SIG-M5 treated with dmso at 0.1 percent for 504 hours (cell line): ENCODE results near the gene UNC79.
A peak's percentile ranks its signal among the peaks of the same experiment; 100 is the strongest.

Experiments
- DNase-seq: peaks from one replicate; lab custom pipeline; 2025; ENCODE audit not compliant: unreplicated experiment; lab: John Stamatoyannopoulos, UW

The UNC79 gene

DNA sequence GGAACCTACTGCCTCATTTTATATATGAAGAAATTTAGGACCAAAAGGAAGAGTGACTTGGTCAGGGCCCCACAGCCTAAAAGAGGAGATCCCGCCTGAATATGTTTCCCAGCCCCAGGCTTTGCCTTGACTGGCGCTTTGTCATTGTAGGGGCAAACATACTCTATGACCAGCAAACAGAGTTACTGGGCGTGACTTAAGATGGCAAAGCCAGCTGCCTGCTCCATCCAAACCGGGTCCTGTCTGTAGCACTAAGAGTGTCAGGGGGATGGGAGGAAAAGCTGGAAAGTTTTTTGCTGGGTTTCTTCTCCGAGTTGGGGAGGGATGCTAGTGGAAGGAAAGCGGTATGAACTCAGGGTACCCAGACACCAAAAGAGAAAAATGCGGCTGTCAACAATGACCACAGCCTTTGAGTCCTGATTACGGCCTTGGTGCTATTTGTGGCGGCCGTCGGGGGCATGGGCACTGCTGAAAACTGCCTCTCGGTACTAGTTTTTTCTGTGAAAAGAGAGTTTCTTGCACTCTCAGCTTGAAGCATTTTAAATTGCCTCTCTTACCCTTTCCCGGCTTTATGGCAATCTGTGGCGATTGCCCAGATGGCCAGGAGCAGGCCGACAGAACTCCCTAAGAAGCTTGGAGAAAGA is 274.9 kb downstream of the UNC79 start:
- no peak for DNase-seq

GRCh38 chr14:93706360-93706955 is 275.7 kb downstream of the UNC79 start:
- DNase-seq, result no peak

- no peak for DNase-seq
Observed at GRCh38 chr14:93707475-93707874, 276.7 kb downstream of the UNC79 start.

DNA sequence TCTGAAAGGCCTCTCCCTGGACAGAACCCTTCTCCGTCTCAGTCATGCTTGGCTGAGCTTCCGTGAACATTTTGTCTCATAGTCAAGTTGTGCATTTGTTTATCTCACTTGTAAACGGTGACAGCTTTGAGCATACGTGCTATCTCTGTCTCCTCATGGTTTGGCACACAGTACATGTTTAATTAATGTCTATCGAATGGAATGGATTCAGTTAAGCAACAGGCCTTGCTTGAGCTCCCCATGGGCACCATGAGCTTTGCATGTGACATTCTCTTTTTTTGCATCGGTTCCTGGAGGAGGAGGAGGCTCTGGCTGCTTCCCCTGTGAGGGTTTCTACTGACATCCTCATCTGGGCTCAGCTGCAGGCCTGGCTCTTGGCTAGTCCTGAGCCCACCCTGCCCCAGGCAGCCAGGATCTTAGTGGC is 277.6 kb downstream of the UNC79 start:
- no peak for DNase-seq

GRCh38 chr14:93708800-93709199 is 278.1 kb downstream of the UNC79 start:
- no peak for DNase-seq

DNA sequence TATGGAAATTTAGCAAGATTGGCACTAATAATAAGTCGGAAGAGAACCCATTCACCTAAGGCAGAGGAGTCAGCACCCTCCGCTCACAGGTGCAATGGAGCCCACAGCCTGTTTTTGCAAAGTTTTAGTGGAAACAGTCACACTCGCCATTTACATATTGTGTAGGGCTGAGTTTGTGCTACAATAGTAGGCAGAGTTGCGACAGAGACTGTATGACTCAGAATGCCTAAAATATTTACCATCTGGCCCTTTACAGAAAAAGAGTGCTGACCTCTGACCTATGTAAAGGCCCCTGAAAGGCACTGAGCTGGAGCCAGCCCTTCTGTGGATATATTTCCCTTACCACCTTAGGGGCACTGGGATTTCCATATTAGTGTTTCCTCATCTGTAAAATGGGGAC is 278.5 kb downstream of the UNC79 start:
- DNase-seq, result peak; percentile 47

GRCh38 chr14:93712079-93712837 is 281.5 kb downstream of the UNC79 start:
- no peak for DNase-seq

- no peak for DNase-seq
Observed at GRCh38 chr14:93712838-93713724, 282.3 kb downstream of the UNC79 start.

DNA sequence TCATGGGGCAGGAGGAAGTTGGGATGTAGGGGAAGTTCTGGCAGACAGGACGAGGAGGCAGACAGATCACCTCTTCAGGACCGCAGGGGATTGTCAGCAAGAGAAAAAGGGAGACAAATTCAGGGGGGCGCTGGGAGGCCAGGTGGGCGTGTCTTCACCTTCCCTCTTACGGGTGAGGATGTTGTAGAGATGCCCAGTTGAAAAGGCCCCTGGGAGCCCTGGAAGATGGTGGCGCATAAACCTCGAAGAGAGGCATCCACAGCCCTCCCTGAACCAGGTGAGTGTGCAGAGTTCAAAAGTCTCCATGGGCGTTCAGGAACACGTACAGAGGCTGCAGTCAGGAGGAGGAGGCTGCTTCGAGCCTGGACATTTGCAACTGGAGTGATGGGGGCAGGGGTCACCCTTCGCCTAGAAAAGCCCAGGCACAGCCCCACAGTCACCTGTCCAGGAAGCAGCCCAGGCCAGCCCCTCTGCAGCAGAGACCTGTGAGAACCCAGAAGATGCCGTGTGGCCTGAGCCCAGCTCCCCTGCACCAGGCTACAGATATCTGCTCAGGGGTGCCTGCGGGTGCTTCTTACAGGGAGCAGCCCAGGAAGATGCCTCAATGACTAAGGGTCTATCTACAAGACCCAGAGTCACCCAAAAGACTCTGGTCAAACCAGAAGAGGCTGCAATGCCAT is 283.1 kb downstream of the UNC79 start:
- DNase-seq, result no peak

DNA sequence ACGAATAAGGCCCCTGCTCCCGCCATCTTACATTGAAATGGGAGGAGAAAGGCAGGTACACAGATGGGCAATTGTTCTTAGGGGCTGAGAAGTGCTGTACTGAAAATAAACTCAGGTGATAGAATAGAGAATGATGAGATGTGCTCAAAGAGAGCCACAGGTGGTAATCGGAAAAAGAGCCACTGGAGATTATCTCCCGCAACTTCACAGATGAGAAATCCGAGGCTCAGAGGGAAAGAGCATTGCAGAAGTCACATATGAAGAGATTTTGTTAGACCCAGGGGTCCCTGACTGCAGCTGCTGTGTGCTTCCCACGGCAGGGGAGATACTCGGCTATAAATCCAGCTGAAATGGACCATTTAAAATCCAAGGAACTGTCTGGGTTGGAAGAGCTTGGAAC is 283.9 kb downstream of the UNC79 start:
- no peak for DNase-seq

DNA sequence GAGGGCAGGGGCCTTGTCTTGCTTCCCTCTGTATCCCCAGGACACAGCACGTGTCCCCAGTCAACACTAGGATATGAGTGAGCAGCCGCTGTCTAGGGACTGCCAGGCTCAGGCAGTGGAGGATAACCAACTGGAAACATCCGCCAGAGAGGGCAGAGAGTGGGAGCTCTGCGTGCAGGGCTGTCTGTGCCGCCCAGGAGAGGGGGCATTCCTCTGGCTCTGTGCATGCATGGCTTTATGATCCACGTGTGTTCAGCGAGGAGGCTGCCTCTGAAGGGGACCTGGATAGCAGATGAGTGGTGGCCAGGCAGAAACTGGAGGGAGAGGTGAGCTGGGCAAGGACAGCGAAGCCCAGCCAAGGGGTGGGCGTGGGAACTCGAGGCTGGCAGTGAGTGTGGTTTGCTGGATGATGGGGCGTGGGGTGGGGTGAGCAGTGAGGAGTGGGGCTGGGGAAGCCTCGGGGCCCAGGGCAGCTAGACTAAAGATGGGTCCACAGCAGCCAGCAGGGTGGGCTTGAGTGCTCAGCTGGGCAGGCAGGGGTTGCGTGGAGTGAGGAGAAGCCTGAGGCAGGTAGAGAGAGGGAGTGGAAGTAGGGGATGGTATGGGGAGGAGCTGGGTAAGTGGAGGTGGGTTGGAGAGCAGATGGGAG is 284.7 kb downstream of the UNC79 start:
- DNase-seq, result no peak

GRCh38 chr14:93716002-93716745 is 285.4 kb downstream of the UNC79 start:
- no peak for DNase-seq

GRCh38 chr14:93716746-93717667 is 286.3 kb downstream of the UNC79 start:
- no peak for DNase-seq

- no peak for DNase-seq
Observed at GRCh38 chr14:93717668-93718320, 287.1 kb downstream of the UNC79 start.

- DNase-seq, result no peak
Observed at GRCh38 chr14:93719256-93719655, 288.5 kb downstream of the UNC79 start.

GRCh38 chr14:93720076-93720815 is 289.5 kb downstream of the UNC79 start:
- no peak for DNase-seq

GRCh38 chr14:93720981-93721483 is 290.3 kb downstream of the UNC79 start:
- DNase-seq, result no peak
